OCI-LY1 (cell line): ENCODE measurements around the gene MANSC4.

ENCODE experiments used
- EZH2 ChIP-seq: fragments of 200-600 bp; sonication (generic), shearing (Covaris generic); IDR thresholded peaks from 2 replicates; pipeline ENCODE4 v1.8.0; 2017; ENCODE audit warnings: borderline replicate concordance, mixed run types, mild to moderate bottlenecking, antibody characterized with exemption, low read length, moderate library complexity, mixed read lengths
- TF ChIP-seq, protein P1 (sequence below): fragments of 200-600 bp; sonication (generic), shearing (Covaris generic); IDR thresholded peaks from 2 replicates; pipeline ENCODE4 v1.5.1; 2017; ENCODE audit warnings: mild to moderate bottlenecking, antibody characterized with exemption, low read length, moderate library complexity, mixed read lengths

- TF ChIP-seq, protein P1, sequence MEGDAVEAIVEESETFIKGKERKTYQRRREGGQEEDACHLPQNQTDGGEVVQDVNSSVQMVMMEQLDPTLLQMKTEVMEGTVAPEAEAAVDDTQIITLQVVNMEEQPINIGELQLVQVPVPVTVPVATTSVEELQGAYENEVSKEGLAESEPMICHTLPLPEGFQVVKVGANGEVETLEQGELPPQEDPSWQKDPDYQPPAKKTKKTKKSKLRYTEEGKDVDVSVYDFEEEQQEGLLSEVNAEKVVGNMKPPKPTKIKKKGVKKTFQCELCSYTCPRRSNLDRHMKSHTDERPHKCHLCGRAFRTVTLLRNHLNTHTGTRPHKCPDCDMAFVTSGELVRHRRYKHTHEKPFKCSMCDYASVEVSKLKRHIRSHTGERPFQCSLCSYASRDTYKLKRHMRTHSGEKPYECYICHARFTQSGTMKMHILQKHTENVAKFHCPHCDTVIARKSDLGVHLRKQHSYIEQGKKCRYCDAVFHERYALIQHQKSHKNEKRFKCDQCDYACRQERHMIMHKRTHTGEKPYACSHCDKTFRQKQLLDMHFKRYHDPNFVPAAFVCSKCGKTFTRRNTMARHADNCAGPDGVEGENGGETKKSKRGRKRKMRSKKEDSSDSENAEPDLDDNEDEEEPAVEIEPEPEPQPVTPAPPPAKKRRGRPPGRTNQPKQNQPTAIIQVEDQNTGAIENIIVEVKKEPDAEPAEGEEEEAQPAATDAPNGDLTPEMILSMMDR: no peak
- no peak for TF ChIP-seq EZH2
These were observed 2.9 kb downstream of the MANSC4 start for GRCh38 chr12:27777141-27777540.
